IMR-90 (cell line): ENCODE results near the gene LSM14A.

Experiments used
- CTCF ChIP-seq: conservative IDR thresholded peaks from 2 replicates; pipeline ENCODE4 v1.5.1; 2012; ENCODE audit warnings: mild to moderate bottlenecking, low read depth, low read length, improper control_type of control experiment
- MXI1 ChIP-seq: IDR thresholded peaks from 2 replicates; pipeline ENCODE4 v1.6.1; 2012; ENCODE audit warnings: low read depth, mild to moderate bottlenecking, low read length, moderate library complexity, borderline replicate concordance
- POLR2A ChIP-seq: IDR thresholded peaks from 2 replicates; pipeline ENCODE4 v1.6.1; 2012; ENCODE audit warnings: mild to moderate bottlenecking, low read depth, low read length
- RAD21 ChIP-seq: IDR thresholded peaks from 2 replicates; pipeline ENCODE4 v1.6.1; 2012; ENCODE audit warnings: low read length, improper control_type of control experiment
- TF ChIP-seq, protein P1 (sequence below): fragments of 150-350 bp; IDR thresholded peaks from 2 replicates; pipeline ENCODE4 v1.6.1; 2017; ENCODE audit warnings: mild to moderate bottlenecking, antibody characterized with exemption, low read length, low read depth

DNA sequence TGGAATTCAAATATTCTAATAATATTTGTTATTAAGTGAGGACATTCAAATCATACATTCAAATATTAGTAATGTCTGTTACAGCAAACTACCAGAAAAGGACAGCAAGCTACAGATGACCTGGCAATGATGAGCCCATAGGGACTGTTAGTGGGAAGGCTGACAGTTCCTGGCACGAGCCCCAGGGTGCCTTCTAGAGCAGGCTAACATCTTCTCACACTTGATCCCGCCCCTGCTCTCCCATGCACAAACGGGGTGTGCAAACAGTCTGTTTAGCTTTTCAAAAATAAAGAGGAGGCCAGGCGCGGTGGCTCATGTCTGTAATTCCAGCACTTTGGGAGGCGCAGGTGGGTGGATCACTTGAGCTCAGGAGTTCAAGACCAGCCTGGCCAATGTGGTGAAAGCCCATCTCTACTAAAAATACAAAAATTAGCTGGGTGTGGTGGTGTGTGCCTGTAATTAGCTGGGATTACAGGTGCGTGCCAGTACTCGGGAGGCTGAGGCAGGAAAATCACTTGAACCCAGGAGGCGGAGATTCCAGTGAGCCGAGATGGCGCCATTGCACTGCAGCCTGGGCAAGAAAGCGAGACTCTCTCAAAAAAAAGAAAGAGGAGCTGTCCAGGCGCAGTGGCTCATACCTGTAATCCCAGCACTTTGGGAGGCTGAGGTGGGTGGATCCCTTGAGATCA, 72.5 kb downstream of the LSM14A start:
- TF ChIP-seq CTCF (no peak), MXI1 (no peak), POLR2A (no peak), RAD21 (no peak)
- TF ChIP-seq, protein P1, sequence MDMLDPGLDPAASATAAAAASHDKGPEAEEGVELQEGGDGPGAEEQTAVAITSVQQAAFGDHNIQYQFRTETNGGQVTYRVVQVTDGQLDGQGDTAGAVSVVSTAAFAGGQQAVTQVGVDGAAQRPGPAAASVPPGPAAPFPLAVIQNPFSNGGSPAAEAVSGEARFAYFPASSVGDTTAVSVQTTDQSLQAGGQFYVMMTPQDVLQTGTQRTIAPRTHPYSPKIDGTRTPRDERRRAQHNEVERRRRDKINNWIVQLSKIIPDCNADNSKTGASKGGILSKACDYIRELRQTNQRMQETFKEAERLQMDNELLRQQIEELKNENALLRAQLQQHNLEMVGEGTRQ: no peak
